Activated T-helper 9 cell treated with anti-CD3 and anti-CD28 coated beads, Interleukin-2, amount 50 U/mL, for 16 hours (primary cell): ENCODE data around the gene NSD1.

ENCODE experiments used
- DNase-seq: peaks from one replicate; pipeline ENCODE4 v3.0.0-alpha.2; 2020; ENCODE audit warnings: low read depth

NSD1 gene

GRCh38 chr5:177133096-177133852 lies at the start of gene NSD1:
Gene NSD1, plus strand, starts transcription at chr5:177133773. Its CDS starts 1,331 bp downstream, at chr5:177135104.
- peak; percentile 85 for DNase-seq

- DNase-seq: no peak
Measured at GRCh38 chr5:177084175-177084574, 49.4 kb upstream of the NSD1 start.

- no peak for DNase-seq
Measured at GRCh38 chr5:177085985-177086653, 47.5 kb upstream of the NSD1 start.

- DNase-seq: peak; percentile 57
Measured at GRCh38 chr5:177086654-177087397, 46.7 kb upstream of the NSD1 start, which contains the start of gene FGFR4. Gene FGFR4, plus strand, starts transcription at chr5:177086915. Its CDS starts 2,688 bp downstream, at chr5:177089603.

- DNase-seq: no peak
Measured at GRCh38 chr5:177087398-177088005, 46.1 kb upstream of the NSD1 start.

GRCh38 chr5:177089127-177089526 lies 44.4 kb upstream of the NSD1 start:
- DNase-seq: no peak

GRCh38 chr5:177089825-177090641 lies 43.5 kb upstream of the NSD1 start:
- no peak for DNase-seq

- DNase-seq: no peak
Measured at GRCh38 chr5:177090813-177091212, 42.8 kb upstream of the NSD1 start.

- DNase-seq: no peak
Measured at GRCh38 chr5:177091232-177091631, 42.3 kb upstream of the NSD1 start.

- DNase-seq: no peak
Measured at GRCh38 chr5:177092178-177093081, 41.1 kb upstream of the NSD1 start.

GRCh38 chr5:177093082-177093712 lies 40.4 kb upstream of the NSD1 start:
- no peak for DNase-seq

- no peak for DNase-seq
Measured at GRCh38 chr5:177093803-177094202, 39.8 kb upstream of the NSD1 start.

- no peak for DNase-seq
Measured at GRCh38 chr5:177094224-177095087, 39.1 kb upstream of the NSD1 start.

- no peak for DNase-seq
Measured at GRCh38 chr5:177095088-177095669, 38.4 kb upstream of the NSD1 start.

- DNase-seq: no peak
Measured at GRCh38 chr5:177096162-177097015, 37.2 kb upstream of the NSD1 start.

- DNase-seq: no peak
Measured at GRCh38 chr5:177097016-177097985, 36.3 kb upstream of the NSD1 start.
